ENCODE results near the gene TUBB.

DNA sequence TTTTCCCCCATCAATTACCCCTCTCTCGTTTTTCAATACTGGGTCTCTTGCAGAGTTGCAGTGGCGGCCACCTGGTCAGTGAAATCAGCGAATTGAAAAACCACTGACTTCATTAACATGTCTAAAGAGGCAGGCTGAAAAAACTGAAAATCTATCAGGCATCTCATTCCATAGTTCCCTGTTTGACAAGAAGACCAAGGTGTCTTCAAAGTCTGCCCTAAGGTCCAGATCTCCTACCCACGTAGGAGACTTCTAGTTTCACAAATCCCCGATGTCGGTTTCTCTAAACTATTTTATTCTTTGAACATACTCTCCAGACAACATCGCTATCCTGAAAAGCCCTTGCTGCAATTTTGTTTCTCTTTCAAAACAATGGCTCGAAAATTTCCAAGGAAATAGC, 796 bp upstream of the TUBB start:
- TF ChIP-seq, protein P1, sequence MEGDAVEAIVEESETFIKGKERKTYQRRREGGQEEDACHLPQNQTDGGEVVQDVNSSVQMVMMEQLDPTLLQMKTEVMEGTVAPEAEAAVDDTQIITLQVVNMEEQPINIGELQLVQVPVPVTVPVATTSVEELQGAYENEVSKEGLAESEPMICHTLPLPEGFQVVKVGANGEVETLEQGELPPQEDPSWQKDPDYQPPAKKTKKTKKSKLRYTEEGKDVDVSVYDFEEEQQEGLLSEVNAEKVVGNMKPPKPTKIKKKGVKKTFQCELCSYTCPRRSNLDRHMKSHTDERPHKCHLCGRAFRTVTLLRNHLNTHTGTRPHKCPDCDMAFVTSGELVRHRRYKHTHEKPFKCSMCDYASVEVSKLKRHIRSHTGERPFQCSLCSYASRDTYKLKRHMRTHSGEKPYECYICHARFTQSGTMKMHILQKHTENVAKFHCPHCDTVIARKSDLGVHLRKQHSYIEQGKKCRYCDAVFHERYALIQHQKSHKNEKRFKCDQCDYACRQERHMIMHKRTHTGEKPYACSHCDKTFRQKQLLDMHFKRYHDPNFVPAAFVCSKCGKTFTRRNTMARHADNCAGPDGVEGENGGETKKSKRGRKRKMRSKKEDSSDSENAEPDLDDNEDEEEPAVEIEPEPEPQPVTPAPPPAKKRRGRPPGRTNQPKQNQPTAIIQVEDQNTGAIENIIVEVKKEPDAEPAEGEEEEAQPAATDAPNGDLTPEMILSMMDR (IDR thresholded peaks at IDR 0.05), result no peak
- TF ChIP-seq POLR2AphosphoS5 (IDR thresholded peaks at IDR 0.05) (no peak), EP300 (IDR thresholded peaks at IDR 0.05) (no peak)

All from stomach (tissue), 4 donors.